ENCODE measurements around the gene RCVRN.

Gene RCVRN

GRCh38 chr17:9918804-9919352 lies 13.8 kb upstream of the RCVRN start:
- CTCF ChIA-PET, result no interaction called here
- POLR2A ChIA-PET, result no interaction called here
- DNase-seq (ENCODE audit: extremely low spot score), result no peak
- TF ChIP-seq FOXM1 (IDR thresholded peaks at IDR 0.05; ENCODE audit: borderline replicate concordance) (no peak), ARNT (IDR thresholded peaks at IDR 0.05) (no peak), TARDBP (IDR thresholded peaks at IDR 0.05) (no peak)

DNA sequence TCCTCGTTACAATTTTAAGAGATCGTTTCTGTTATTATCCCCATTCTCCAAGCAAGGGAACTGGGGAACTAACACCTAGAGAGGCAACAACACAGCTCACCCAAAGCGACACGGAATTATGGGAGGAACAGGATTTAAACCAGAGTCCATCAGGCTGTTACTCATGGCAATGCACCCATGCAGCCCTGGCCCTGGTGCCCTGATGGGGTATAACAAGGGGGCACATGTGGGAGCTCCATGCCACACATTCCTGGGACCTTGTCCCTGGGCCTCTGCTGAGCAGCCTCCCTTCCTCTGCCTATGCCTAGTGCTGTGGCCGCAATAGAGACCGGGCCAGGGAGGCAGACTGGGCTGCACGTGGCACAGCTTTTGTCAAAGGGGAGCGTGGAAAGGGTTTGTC lies 13.3 kb upstream of the RCVRN start:
- CTCF ChIA-PET, result no interaction called here
- TF ChIP-seq FOXA1 (IDR thresholded peaks at IDR 0.05) (no peak), L3MBTL2 (conservative IDR thresholded peaks at IDR 0.05) (no peak), SP1 (IDR thresholded peaks at IDR 0.05) (no peak), ARNT (IDR thresholded peaks at IDR 0.05) (no peak), FOXM1 (IDR thresholded peaks at IDR 0.05; ENCODE audit: borderline replicate concordance) (no peak), BHLHE40 (IDR thresholded peaks at IDR 0.05; ENCODE audit: borderline replicate concordance) (no peak), HDGF (IDR thresholded peaks at IDR 0.05; ENCODE audit: borderline replicate concordance) (no peak), NFRKB (IDR thresholded peaks at IDR 0.05) (no peak), LEF1 (IDR thresholded peaks at IDR 0.05; ENCODE audit: borderline replicate concordance) (no peak), ELF4 (IDR thresholded peaks at IDR 0.05) (no peak), TARDBP (IDR thresholded peaks at IDR 0.05) (no peak), ZNF384 (IDR thresholded peaks at IDR 0.05) (no peak), FOXK2 (IDR thresholded peaks at IDR 0.05) (no peak), SUZ12 (IDR thresholded peaks at IDR 0.05) (no peak), CTBP1 (IDR thresholded peaks at IDR 0.05; ENCODE audit: borderline replicate concordance) (no peak)
- TF ChIP-seq, protein P1, sequence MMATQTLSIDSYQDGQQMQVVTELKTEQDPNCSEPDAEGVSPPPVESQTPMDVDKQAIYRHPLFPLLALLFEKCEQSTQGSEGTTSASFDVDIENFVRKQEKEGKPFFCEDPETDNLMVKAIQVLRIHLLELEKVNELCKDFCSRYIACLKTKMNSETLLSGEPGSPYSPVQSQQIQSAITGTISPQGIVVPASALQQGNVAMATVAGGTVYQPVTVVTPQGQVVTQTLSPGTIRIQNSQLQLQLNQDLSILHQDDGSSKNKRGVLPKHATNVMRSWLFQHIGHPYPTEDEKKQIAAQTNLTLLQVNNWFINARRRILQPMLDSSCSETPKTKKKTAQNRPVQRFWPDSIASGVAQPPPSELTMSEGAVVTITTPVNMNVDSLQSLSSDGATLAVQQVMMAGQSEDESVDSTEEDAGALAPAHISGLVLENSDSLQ (IDR thresholded peaks at IDR 0.05), result no peak
- DNase-seq (ENCODE audit: extremely low spot score), result no peak
- POLR2A ChIA-PET, result no interaction called here

DNA sequence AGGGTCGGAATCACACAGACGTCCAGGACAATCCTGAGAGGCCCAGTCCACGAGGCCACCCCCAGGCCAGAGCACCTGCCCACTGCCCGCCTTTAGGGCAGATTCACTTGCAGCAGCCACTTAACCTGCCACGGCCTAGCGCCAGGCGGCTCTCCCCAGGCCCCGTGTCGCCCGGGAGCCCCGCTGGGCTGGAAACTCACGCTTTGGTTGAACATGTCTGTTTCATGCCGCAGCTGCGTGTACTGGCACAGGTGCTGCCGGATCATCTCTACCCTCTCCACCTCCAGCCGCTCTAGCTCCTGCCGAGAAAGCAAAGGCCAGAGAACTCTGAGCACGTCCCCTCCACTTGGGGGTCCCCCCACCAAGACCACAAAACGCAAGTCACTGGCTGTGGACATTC lies 12.7 kb upstream of the RCVRN start:
- CTCF ChIA-PET, result no interaction called here
- POLR2A ChIA-PET, result no interaction called here
- no peak for DNase-seq (ENCODE audit: extremely low spot score)
- TF ChIP-seq, protein P1 (IDR thresholded peaks at IDR 0.05), result no peak
- TF ChIP-seq SUZ12 (IDR thresholded peaks at IDR 0.05) (no peak), ELF4 (IDR thresholded peaks at IDR 0.05) (no peak), FOXM1 (IDR thresholded peaks at IDR 0.05; ENCODE audit: borderline replicate concordance) (no peak), CTBP1 (IDR thresholded peaks at IDR 0.05; ENCODE audit: borderline replicate concordance) (no peak), BHLHE40 (IDR thresholded peaks at IDR 0.05; ENCODE audit: borderline replicate concordance) (no peak), ARNT (IDR thresholded peaks at IDR 0.05) (no peak), LEF1 (IDR thresholded peaks at IDR 0.05; ENCODE audit: borderline replicate concordance) (no peak), TARDBP (IDR thresholded peaks at IDR 0.05) (no peak), SP1 (IDR thresholded peaks at IDR 0.05) (no peak), HDGF (IDR thresholded peaks at IDR 0.05; ENCODE audit: borderline replicate concordance) (no peak), FOXK2 (IDR thresholded peaks at IDR 0.05) (no peak), NFRKB (IDR thresholded peaks at IDR 0.05) (no peak), L3MBTL2 (conservative IDR thresholded peaks at IDR 0.05) (no peak), FOXA1 (IDR thresholded peaks at IDR 0.05) (no peak), ZNF384 (IDR thresholded peaks at IDR 0.05) (no peak)

DNA sequence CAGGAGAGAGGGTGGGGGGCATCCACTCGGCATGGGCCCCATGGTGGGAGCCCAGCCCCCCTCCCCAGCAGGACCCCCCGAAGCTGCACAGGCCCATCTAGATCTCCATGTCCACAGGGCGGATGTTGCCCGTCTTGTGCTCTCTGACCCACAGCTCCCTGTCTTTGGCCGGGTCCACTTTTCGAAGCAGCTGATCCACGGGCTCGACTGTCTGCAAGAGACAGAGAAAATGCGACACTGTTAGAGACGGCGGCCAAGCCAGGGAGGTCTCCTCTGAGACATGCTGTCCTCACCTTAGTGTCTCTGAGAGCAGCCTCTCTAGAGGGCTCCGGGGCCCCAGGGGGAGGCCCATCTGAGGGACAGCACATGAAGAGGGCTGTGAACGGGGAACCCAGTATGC lies 12.1 kb upstream of the RCVRN start:
- ChIA-PET CTCF (no interaction called here), POLR2A (no interaction called here)
- no peak for TF ChIP-seq ZNF384 (IDR thresholded peaks at IDR 0.05)
- TF ChIP-seq ELF4 (IDR thresholded peaks at IDR 0.05), result no peak
- TF ChIP-seq FOXA1 (IDR thresholded peaks at IDR 0.05), result no peak
- no peak for TF ChIP-seq SP1 (IDR thresholded peaks at IDR 0.05)
- TF ChIP-seq HDGF (IDR thresholded peaks at IDR 0.05; ENCODE audit: borderline replicate concordance), result no peak
- no peak for TF ChIP-seq FOXM1 (IDR thresholded peaks at IDR 0.05; ENCODE audit: borderline replicate concordance)
- no peak for TF ChIP-seq FOXK2 (IDR thresholded peaks at IDR 0.05)
- TF ChIP-seq CTBP1 (IDR thresholded peaks at IDR 0.05; ENCODE audit: borderline replicate concordance), result no peak
- TF ChIP-seq NFRKB (IDR thresholded peaks at IDR 0.05), result no peak
- TF ChIP-seq L3MBTL2 (conservative IDR thresholded peaks at IDR 0.05), result no peak
- TF ChIP-seq LEF1 (IDR thresholded peaks at IDR 0.05; ENCODE audit: borderline replicate concordance), result no peak
- no peak for TF ChIP-seq SUZ12 (IDR thresholded peaks at IDR 0.05)
- no peak for TF ChIP-seq ARNT (IDR thresholded peaks at IDR 0.05)
- TF ChIP-seq, protein P1 (IDR thresholded peaks at IDR 0.05), result no peak
- TF ChIP-seq TARDBP (IDR thresholded peaks at IDR 0.05), result no peak
- TF ChIP-seq BHLHE40 (IDR thresholded peaks at IDR 0.05; ENCODE audit: borderline replicate concordance), result no peak
- DNase-seq (ENCODE audit: extremely low spot score), result no peak

DNA sequence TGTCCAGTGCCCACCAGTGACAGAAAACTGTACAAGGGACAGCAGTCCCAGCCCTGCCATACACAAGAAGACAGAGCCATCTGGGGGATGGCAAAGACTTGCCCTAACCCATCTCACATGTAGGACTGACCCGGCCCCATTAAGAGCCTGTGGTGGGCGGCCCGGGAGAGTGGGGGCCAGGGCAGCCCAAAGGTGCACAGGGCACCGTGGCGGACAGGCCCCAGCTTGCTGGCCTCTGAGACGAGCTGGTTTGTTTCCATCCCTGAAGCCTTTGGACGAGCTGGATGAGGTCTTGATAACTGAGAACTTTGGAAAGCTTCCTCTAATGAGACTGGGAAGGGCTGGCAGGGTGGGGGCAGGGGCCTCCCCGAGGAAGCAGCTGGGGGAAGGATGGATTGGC lies 11.0 kb upstream of the RCVRN start:
- POLR2A ChIA-PET, result no interaction called here

More for the DNA sequence above, 11.0 kb upstream of the RCVRN start:
- DNase-seq (ENCODE audit: extremely low spot score), result no peak
- TF ChIP-seq ELF4 (IDR thresholded peaks at IDR 0.05) (no peak), ARNT (IDR thresholded peaks at IDR 0.05) (no peak), HDGF (IDR thresholded peaks at IDR 0.05; ENCODE audit: borderline replicate concordance) (no peak), SP1 (IDR thresholded peaks at IDR 0.05) (no peak), CTBP1 (IDR thresholded peaks at IDR 0.05; ENCODE audit: borderline replicate concordance) (no peak), FOXK2 (IDR thresholded peaks at IDR 0.05) (no peak), NFRKB (IDR thresholded peaks at IDR 0.05) (no peak), TARDBP (IDR thresholded peaks at IDR 0.05) (no peak), L3MBTL2 (conservative IDR thresholded peaks at IDR 0.05) (no peak), FOXM1 (IDR thresholded peaks at IDR 0.05; ENCODE audit: borderline replicate concordance) (no peak)
- TF ChIP-seq, protein P1 (IDR thresholded peaks at IDR 0.05), result no peak
- CTCF ChIA-PET, result no interaction called here
